Endodermal cell (in vitro differentiated cells): Measurements from ENCODE around the gene S1PR3. TPM values are rescaled to one million over a fixed set of nuclear protein-coding genes. Genes with fewer than 3 reads are reported as not detected.

Source experiments
- DNase-seq: peaks from one replicate; pipeline ENCODE4 v3.0.0-alpha.2; 2017
- H3K27ac ChIP-seq: 2 replicates; pipeline ENCODE4 v1.5.1; 2013; ENCODE audit warnings: mild to moderate bottlenecking, low read depth, low read length, moderate library complexity
- H3K27me3 ChIP-seq: 2 replicates; pipeline ENCODE4 v1.6.1; 2013; ENCODE audit warnings: mild to moderate bottlenecking, low read length, moderate library complexity; ENCODE audit not compliant: insufficient read depth, control insufficient read depth, poor library complexity, severe bottlenecking
- H3K36me3 ChIP-seq: 2 replicates; pipeline ENCODE4 v1.7.0; 2013; ENCODE audit warnings: mild to moderate bottlenecking, low read length, moderate library complexity; ENCODE audit not compliant: control insufficient read depth, insufficient read depth
- H3K4me1 ChIP-seq: one replicate; pipeline ENCODE4 v1.7.0; 2013; ENCODE audit warnings: low read length; ENCODE audit not compliant: control insufficient read depth, insufficient read depth
- H3K4me3 ChIP-seq: 2 replicates; pipeline ENCODE4 v1.5.1; 2013; ENCODE audit warnings: mild to moderate bottlenecking, low read length, moderate library complexity
- H3K9ac ChIP-seq: 2 replicates; pipeline ENCODE4 v1.6.1; 2013; ENCODE audit warnings: mild to moderate bottlenecking, low read length, moderate library complexity; ENCODE audit not compliant: poor library complexity, severe bottlenecking; ENCODE audit errors: extremely low read depth
- H3K9me3 ChIP-seq: 2 replicates; pipeline ENCODE4 v1.6.1; 2013; ENCODE audit warnings: mild to moderate bottlenecking, low read length, moderate library complexity; ENCODE audit not compliant: control insufficient read depth
- H3K27ac Mint-ChIP-seq: 2 replicates; pipeline ENCODE4 v1.8.0; 2020; ENCODE audit warnings: mixed read lengths
- H3K27me3 Mint-ChIP-seq: 2 replicates; pipeline ENCODE4 v1.8.0; 2021; ENCODE audit warnings: mild to moderate bottlenecking, mixed read lengths; ENCODE audit not compliant: insufficient read depth
- H3K36me3 Mint-ChIP-seq: 2 replicates; pipeline ENCODE4 v1.8.0; 2020; ENCODE audit warnings: low read depth, mixed read lengths
- H3K4me1 Mint-ChIP-seq: 2 replicates; pipeline ENCODE4 v1.8.0; 2020; ENCODE audit warnings: mixed read lengths
- H3K4me3 Mint-ChIP-seq: 2 replicates; pipeline ENCODE4 v1.8.0; 2020; ENCODE audit warnings: mild to moderate bottlenecking, moderate library complexity, mixed read lengths
- H3K9me3 Mint-ChIP-seq: 2 replicates; pipeline ENCODE4 v1.8.0; 2020; ENCODE audit warnings: mild to moderate bottlenecking, mixed read lengths
- CTCF ChIP-seq: fragments of 200-600 bp; sonication (generic); conservative IDR thresholded peaks from 2 replicates; pipeline ENCODE4 v1.5.0; 2021; ENCODE audit warnings: antibody characterized with exemption, mild to moderate bottlenecking
- WGBS, 2 experiments: methylation state at CpG; one replicate each; pipeline versions ENCODE4 v1.1.5 to v1.1.7; 2013; ENCODE audit warnings: missing lambda C conversion rate in 2 of 2, mixed read lengths in 1 of 2; ENCODE audit not compliant: insufficient coverage in 1 of 2, insufficient read length in 1 of 2; 5-methylcytosine and 5-hydroxymethylcytosine counted together
- total RNA-seq, 2 donors: library from RNA; stranded (reverse); fragmentation: NEBNext Ultra II Directional in 1 of 2; extraction: Animal tissue kit (Norgen Biotek cat#: 25700) in 1 of 2; gene quantifications; 2 replicates in 1 of 2; 3 replicates in 1 of 2; pipeline ENCODE4 v1.2.1, GENCODE V29; 2021

The S1PR3 gene
- total RNA-seq, 2 donors from 2014 or later = 53.6 to 95.2 TPM

- H3K27ac ChIP-seq = no peak overlapping the region
- peaks cover 23% of the 10 kb centered on the region for H3K9me3 Mint-ChIP-seq
Measured at GRCh38 chr9:88979021-88979420, 12.2 kb upstream of the S1PR3 start.

DNA sequence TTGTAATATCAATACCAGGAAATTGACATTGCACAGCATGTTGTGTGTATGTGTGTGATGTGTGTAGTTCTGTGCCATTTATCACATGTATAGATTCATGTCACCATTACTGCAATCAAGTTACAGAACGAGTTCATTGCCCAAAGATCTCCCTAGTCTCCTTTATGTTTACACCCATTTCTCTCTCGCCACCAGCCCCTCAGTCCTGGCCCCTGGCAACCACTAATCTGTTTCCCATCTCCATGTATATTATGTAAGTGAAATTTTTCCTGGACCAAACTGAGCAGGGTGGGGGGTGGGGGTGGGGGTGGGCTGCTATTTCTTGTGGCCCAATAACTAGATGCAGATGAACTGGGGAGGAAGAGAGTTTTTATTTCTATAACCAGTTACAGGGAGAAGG is 11.5 kb upstream of the S1PR3 start:
- Mint-ChIP-seq H3K4me3 (no peak overlapping the region), H3K9me3 (peaks cover 23% of the 10 kb centered on the region), H3K27ac (no peak overlapping the region), H3K36me3 (no peaks in the 10 kb centered on the region), H3K27me3 (no peaks in the 10 kb centered on the region), H3K4me1 (peaks cover 4% of the 10 kb centered on the region)
- WGBS, 2 experiments = 97% methylated on average over 2 of the region's 2 CpGs; no CpG with 5 or more reads in 1 of the 2 experiments
- no peak for TF ChIP-seq CTCF
- Histone ChIP-seq H3K4me1 (no peaks in the 10 kb centered on the region), H3K36me3 (no peaks in the 10 kb centered on the region), H3K4me3 (no peak overlapping the region), H3K27me3 (no peaks in the 10 kb centered on the region), H3K27ac (no peak overlapping the region), H3K9me3 (peaks cover 39% of the 10 kb centered on the region), H3K9ac (no peak overlapping the region)
- peak; percentile 15 for DNase-seq

More at GRCh38 chr9:88979021-88979420, 12.2 kb upstream of the S1PR3 start:
- H3K36me3 ChIP-seq = no peaks in the 10 kb centered on the region
- TF ChIP-seq CTCF = no peak
- no peaks in the 10 kb centered on the region for H3K27me3 ChIP-seq
- H3K4me1 ChIP-seq = no peaks in the 10 kb centered on the region
- no peaks in the 10 kb centered on the region for H3K36me3 Mint-ChIP-seq
- H3K27ac Mint-ChIP-seq = no peak overlapping the region
- H3K9me3 ChIP-seq = peaks cover 39% of the 10 kb centered on the region
- 94 to 95% methylated on average over 2 of the region's 2 CpGs for WGBS, 2 experiments
- no peak overlapping the region for H3K4me3 Mint-ChIP-seq
- no peak for DNase-seq
- peaks cover 4% of the 10 kb centered on the region for H3K4me1 Mint-ChIP-seq
- H3K4me3 ChIP-seq = no peak overlapping the region
- H3K27me3 Mint-ChIP-seq = no peaks in the 10 kb centered on the region
- H3K9ac ChIP-seq = no peak overlapping the region

GRCh38 chr9:88980740-88981203 is 10.5 kb upstream of the S1PR3 start:
- Histone ChIP-seq H3K27ac (no peak overlapping the region), H3K4me3 (peak overlapping the region; percentile 59), H3K36me3 (no peaks in the 10 kb centered on the region), H3K4me1 (no peaks in the 10 kb centered on the region), H3K9ac (no peak overlapping the region), H3K27me3 (no peaks in the 10 kb centered on the region), H3K9me3 (peaks cover 39% of the 10 kb centered on the region)
- Mint-ChIP-seq H3K27me3 (no peaks in the 10 kb centered on the region), H3K4me3 (no peak overlapping the region), H3K9me3 (peaks cover 23% of the 10 kb centered on the region), H3K27ac (no peak overlapping the region), H3K4me1 (peaks cover 4% of the 10 kb centered on the region), H3K36me3 (no peaks in the 10 kb centered on the region)
- no peak for TF ChIP-seq CTCF
- 92 to 100% methylated on average over 1 of the region's 1 CpG for WGBS, 2 experiments
- no peak for DNase-seq
